Measurements from ENCODE around the gene CLDN24. TPM values are rescaled to one million over a fixed set of nuclear protein-coding genes. Genes with fewer than 3 reads are reported as not detected.

CLDN24 gene
- total RNA-seq, 1 experiment from 2014 or later = not detected

DNA sequence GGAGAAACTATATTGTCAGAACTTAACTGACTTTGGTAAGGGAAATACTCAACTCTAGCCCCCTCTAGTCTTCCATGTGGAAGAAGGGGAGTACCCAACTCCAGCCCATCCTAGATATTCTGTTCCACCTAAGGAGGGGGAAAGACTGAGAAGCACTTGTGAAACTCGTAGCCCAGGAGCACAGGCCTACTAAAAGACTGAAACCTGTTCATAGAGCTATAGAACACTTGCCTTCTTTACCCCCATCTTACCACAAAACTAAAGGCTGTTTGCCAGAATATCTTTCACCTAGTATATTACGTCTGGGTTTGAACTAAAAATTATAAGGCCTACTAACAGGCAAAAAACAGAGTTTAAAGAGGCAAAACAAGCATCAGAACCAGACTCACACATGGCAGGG, 17.7 kb downstream of the CLDN24 start:
- Mint-ChIP-seq H3K9me3 (no peaks in the 10 kb centered on the region), H3K4me3 (no peak overlapping the region), H3K4me1 (no peaks in the 10 kb centered on the region), H3K36me3 (peaks cover 29% of the 10 kb centered on the region), H3K27me3 (ENCODE audit: low read depth) (no peaks in the 10 kb centered on the region), H3K27ac (no peak overlapping the region)
- DNase-seq (ENCODE audit: low spot score) (no peak), ATAC-seq (no peak)
- CTCF ChIA-PET = no interaction called here
- TF ChIP-seq, protein P1, sequence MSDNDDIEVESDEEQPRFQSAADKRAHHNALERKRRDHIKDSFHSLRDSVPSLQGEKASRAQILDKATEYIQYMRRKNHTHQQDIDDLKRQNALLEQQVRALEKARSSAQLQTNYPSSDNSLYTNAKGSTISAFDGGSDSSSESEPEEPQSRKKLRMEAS (CRISPR knock-in tag; IDR thresholded peaks at IDR 0.05) = no peak
- TF ChIP-seq RELA (CRISPR knock-in tag; IDR thresholded peaks at IDR 0.05; ENCODE audit: borderline replicate concordance) = no peak
- TF ChIP-seq, protein P2, sequence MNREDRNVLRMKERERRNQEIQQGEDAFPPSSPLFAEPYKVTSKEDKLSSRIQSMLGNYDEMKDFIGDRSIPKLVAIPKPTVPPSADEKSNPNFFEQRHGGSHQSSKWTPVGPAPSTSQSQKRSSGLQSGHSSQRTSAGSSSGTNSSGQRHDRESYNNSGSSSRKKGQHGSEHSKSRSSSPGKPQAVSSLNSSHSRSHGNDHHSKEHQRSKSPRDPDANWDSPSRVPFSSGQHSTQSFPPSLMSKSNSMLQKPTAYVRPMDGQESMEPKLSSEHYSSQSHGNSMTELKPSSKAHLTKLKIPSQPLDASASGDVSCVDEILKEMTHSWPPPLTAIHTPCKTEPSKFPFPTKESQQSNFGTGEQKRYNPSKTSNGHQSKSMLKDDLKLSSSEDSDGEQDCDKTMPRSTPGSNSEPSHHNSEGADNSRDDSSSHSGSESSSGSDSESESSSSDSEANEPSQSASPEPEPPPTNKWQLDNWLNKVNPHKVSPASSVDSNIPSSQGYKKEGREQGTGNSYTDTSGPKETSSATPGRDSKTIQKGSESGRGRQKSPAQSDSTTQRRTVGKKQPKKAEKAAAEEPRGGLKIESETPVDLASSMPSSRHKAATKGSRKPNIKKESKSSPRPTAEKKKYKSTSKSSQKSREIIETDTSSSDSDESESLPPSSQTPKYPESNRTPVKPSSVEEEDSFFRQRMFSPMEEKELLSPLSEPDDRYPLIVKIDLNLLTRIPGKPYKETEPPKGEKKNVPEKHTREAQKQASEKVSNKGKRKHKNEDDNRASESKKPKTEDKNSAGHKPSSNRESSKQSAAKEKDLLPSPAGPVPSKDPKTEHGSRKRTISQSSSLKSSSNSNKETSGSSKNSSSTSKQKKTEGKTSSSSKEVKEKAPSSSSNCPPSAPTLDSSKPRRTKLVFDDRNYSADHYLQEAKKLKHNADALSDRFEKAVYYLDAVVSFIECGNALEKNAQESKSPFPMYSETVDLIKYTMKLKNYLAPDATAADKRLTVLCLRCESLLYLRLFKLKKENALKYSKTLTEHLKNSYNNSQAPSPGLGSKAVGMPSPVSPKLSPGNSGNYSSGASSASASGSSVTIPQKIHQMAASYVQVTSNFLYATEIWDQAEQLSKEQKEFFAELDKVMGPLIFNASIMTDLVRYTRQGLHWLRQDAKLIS (CRISPR knock-in tag; IDR thresholded peaks at IDR 0.05; ENCODE audit: borderline replicate concordance) = no peak
- POLR2A ChIA-PET = no interaction called here

DNA sequence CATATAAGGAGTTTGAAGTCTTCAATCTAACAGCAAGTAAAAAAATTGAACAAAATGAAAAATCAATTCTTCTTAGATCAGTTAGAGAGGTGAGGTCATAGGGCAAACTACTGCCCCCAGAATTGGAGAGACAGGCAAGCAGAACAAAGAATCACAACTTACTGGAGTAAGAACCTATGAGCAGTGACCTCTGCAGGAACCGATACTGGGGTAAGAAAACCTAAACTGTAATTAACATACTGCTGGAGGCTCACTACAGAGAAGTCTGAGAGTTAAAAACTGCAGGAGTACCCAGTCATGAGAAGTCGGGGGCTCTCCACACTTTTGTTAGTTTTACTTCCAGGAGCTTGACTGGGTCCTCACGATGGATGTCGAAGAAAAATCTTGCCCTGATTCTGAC, 18.2 kb downstream of the CLDN24 start:
- H3K4me1 Mint-ChIP-seq = no peaks in the 10 kb centered on the region
- ChIA-PET CTCF (interaction anchor here (1.7 kb wide), 1 partner anchor 41 kb away, joined by 5 read pairs; no protein-coding TSS in a partner anchor), POLR2A (no interaction called here)
- DNase-seq (ENCODE audit: low spot score) (no peak), ATAC-seq (no peak)
- peaks cover 31% of the 10 kb centered on the region for H3K36me3 Mint-ChIP-seq
- H3K4me3 Mint-ChIP-seq = no peak overlapping the region
- TF ChIP-seq GTF2I (CRISPR knock-in tag; conservative IDR thresholded peaks at IDR 0.05) = no peak
- TF ChIP-seq, protein P3, sequence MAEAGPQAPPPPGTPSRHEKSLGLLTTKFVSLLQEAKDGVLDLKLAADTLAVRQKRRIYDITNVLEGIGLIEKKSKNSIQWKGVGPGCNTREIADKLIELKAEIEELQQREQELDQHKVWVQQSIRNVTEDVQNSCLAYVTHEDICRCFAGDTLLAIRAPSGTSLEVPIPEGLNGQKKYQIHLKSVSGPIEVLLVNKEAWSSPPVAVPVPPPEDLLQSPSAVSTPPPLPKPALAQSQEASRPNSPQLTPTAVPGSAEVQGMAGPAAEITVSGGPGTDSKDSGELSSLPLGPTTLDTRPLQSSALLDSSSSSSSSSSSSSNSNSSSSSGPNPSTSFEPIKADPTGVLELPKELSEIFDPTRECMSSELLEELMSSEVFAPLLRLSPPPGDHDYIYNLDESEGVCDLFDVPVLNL (CRISPR knock-in tag; IDR thresholded peaks at IDR 0.05; ENCODE audit: borderline replicate concordance, low read depth) = no peak
- no peak for TF ChIP-seq ZNF396 (CRISPR knock-in tag; IDR thresholded peaks at IDR 0.05; ENCODE audit: borderline replicate concordance)
- TF ChIP-seq, protein P4, sequence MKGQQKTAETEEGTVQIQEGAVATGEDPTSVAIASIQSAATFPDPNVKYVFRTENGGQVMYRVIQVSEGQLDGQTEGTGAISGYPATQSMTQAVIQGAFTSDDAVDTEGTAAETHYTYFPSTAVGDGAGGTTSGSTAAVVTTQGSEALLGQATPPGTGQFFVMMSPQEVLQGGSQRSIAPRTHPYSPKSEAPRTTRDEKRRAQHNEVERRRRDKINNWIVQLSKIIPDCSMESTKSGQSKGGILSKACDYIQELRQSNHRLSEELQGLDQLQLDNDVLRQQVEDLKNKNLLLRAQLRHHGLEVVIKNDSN (CRISPR knock-in tag; IDR thresholded peaks at IDR 0.05) = no peak
- TF ChIP-seq, protein P5, sequence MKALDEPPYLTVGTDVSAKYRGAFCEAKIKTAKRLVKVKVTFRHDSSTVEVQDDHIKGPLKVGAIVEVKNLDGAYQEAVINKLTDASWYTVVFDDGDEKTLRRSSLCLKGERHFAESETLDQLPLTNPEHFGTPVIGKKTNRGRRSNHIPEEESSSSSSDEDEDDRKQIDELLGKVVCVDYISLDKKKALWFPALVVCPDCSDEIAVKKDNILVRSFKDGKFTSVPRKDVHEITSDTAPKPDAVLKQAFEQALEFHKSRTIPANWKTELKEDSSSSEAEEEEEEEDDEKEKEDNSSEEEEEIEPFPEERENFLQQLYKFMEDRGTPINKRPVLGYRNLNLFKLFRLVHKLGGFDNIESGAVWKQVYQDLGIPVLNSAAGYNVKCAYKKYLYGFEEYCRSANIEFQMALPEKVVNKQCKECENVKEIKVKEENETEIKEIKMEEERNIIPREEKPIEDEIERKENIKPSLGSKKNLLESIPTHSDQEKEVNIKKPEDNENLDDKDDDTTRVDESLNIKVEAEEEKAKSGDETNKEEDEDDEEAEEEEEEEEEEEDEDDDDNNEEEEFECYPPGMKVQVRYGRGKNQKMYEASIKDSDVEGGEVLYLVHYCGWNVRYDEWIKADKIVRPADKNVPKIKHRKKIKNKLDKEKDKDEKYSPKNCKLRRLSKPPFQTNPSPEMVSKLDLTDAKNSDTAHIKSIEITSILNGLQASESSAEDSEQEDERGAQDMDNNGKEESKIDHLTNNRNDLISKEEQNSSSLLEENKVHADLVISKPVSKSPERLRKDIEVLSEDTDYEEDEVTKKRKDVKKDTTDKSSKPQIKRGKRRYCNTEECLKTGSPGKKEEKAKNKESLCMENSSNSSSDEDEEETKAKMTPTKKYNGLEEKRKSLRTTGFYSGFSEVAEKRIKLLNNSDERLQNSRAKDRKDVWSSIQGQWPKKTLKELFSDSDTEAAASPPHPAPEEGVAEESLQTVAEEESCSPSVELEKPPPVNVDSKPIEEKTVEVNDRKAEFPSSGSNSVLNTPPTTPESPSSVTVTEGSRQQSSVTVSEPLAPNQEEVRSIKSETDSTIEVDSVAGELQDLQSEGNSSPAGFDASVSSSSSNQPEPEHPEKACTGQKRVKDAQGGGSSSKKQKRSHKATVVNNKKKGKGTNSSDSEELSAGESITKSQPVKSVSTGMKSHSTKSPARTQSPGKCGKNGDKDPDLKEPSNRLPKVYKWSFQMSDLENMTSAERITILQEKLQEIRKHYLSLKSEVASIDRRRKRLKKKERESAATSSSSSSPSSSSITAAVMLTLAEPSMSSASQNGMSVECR (CRISPR knock-in tag; IDR thresholded peaks at IDR 0.05; ENCODE audit: borderline replicate concordance) = no peak
- no peaks in the 10 kb centered on the region for H3K9me3 Mint-ChIP-seq
- no peaks in the 10 kb centered on the region for H3K27me3 Mint-ChIP-seq (ENCODE audit: low read depth)
- H3K27ac Mint-ChIP-seq = no peak overlapping the region

DNA sequence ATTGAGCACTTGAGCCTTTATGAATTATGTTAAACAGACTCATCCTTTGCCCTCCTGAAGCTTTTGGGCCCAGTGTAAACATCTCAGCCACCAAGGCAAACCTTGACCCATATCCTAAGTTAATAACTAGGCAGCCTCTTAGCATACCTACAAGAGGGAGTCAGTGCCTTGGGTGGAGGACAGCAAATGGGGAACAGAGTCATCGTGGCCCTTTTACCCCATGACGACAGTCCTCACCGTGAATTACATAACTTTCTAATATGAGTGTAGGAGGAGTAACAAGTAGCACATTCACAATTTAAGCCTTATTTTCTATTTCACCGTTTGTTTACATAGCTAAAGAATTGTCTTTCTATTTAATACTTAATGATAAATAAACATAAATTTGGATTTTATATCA, 18.9 kb downstream of the CLDN24 start:
- ChIA-PET CTCF (interaction anchor here (1.0 to 1.7 kb wide), 2 partner anchors 41 to 87 kb away, joined by 5 to 7 read pairs; no protein-coding TSS in a partner anchor), POLR2A (no interaction called here)
- ATAC-seq (no peak), DNase-seq (ENCODE audit: low spot score) (no peak)
- Mint-ChIP-seq H3K4me3 (no peak overlapping the region), H3K9me3 (no peaks in the 10 kb centered on the region), H3K27me3 (ENCODE audit: low read depth) (no peaks in the 10 kb centered on the region), H3K27ac (no peak overlapping the region), H3K36me3 (peaks cover 29% of the 10 kb centered on the region), H3K4me1 (no peaks in the 10 kb centered on the region)
- TF ChIP-seq, protein P3 (CRISPR knock-in tag; IDR thresholded peaks at IDR 0.05; ENCODE audit: borderline replicate concordance, low read depth) = no peak
- TF ChIP-seq, protein P1 (CRISPR knock-in tag; IDR thresholded peaks at IDR 0.05) = no peak
- no peak for TF ChIP-seq ETV6 (CRISPR knock-in tag; IDR thresholded peaks at IDR 0.05)
- TF ChIP-seq ZNF219 (CRISPR knock-in tag; IDR thresholded peaks at IDR 0.05; ENCODE audit: borderline replicate concordance) = no peak
- TF ChIP-seq, protein P4 (CRISPR knock-in tag; IDR thresholded peaks at IDR 0.05) = no peak
- TF ChIP-seq CREM (CRISPR knock-in tag; IDR thresholded peaks at IDR 0.05) = no peak
- TF ChIP-seq IRF2 (CRISPR knock-in tag; IDR thresholded peaks at IDR 0.05; ENCODE audit: borderline replicate concordance, low read depth) = no peak
- no peak for TF ChIP-seq SMAD3 (CRISPR knock-in tag; IDR thresholded peaks at IDR 0.05; ENCODE audit: borderline replicate concordance)
- no peak for TF ChIP-seq ZNF121 (CRISPR knock-in tag; IDR thresholded peaks at IDR 0.05)
- TF ChIP-seq ZNF232 (CRISPR knock-in tag; IDR thresholded peaks at IDR 0.05) = no peak
- no peak for TF ChIP-seq NR2C2 (CRISPR knock-in tag; IDR thresholded peaks at IDR 0.05)
- TF ChIP-seq FOXP1 (CRISPR knock-in tag; IDR thresholded peaks at IDR 0.05; ENCODE audit: borderline replicate concordance) = no peak
